Right atrium auricular region (tissue), 2 donors: ENCODE measurements around the gene YLPM1. TPM values are rescaled to one million over a fixed set of nuclear protein-coding genes. Genes with fewer than 3 reads are reported as not detected.
"Not testable (repeated sequence)": the region's sequence is repeated elsewhere in the genome, so short reads cannot be mapped to it uniquely, and the experiment has no call there.

Source experiments
- DNase-seq: peaks from one replicate; pipeline ENCODE4 v3.0.0-alpha.2; 2019; ENCODE audit warnings: low spot score
- H3K27ac ChIP-seq, 2 donors: fragments of 200-600 bp; sonication (generic); 1 replicate in 1 of 2; 2 replicates in 1 of 2; pipeline ENCODE4 v1.5.1; 2016 to 2019
- H3K27me3 ChIP-seq, 2 donors: fragments of 200-600 bp; sonication (generic); one replicate each; pipeline versions ENCODE4 v1.5.1 to v1.6.0; 2017 to 2019
- H3K36me3 ChIP-seq: fragments of 200-600 bp; sonication (generic); one replicate; pipeline ENCODE4 v1.5.1; 2016
- H3K4me1 ChIP-seq, 2 donors: fragments of 200-600 bp; sonication (generic); one replicate each; pipeline versions ENCODE4 v1.5.1 to v1.6.0; 2017 to 2019
- H3K4me3 ChIP-seq, 2 donors: fragments of 200-600 bp; sonication (generic); 1 replicate in 1 of 2; 2 replicates in 1 of 2; pipeline ENCODE4 v1.5.1; 2017 to 2019; ENCODE audit warnings: mild to moderate bottlenecking in 1 of 2, moderate library complexity in 1 of 2
- H3K9me3 ChIP-seq, 2 donors: fragments of 200-600 bp; sonication (generic); one replicate each; pipeline ENCODE4 v1.5.1; 2019
- CTCF ChIP-seq, 2 donors: fragments of 200-600 bp; sonication (generic); IDR thresholded peaks; one replicate each; pipeline ENCODE4 v1.5.1; 2019; ENCODE audit warnings: antibody characterized with exemption in 2 of 2
- total RNA-seq, 2 donors: library from RNA; depleted of rRNA; stranded (reverse); fragments of >200 nt; gene quantifications; one replicate each; pipeline ENCODE4 v1.1.0, GENCODE V29; 2016

YLPM1 gene
- total RNA-seq, 2 donors from 2014 or later, result 23.6 to 25.3 TPM

GRCh38 chr14:74754157-74754556 is 9.0 kb upstream of the YLPM1 start:
- Histone ChIP-seq H3K9me3 (no peaks in the 10 kb centered on the region), H3K36me3 (no peaks in the 10 kb centered on the region), H3K27ac (no peak overlapping the region), H3K4me1 (no peaks in the 10 kb centered on the region), H3K4me3 (no peak overlapping the region), H3K27me3 (no peaks in the 10 kb centered on the region)
- no peak for TF ChIP-seq CTCF (IDR thresholded peaks at IDR 0.05)
- DNase-seq, result no peak

GRCh38 chr14:74754899-74755298 is 8.2 kb upstream of the YLPM1 start:
- no peak for DNase-seq
- no peak for TF ChIP-seq CTCF (IDR thresholded peaks at IDR 0.05)
- no peak overlapping the region for H3K27ac ChIP-seq

GRCh38 chr14:74756326-74756725 is 6.8 kb upstream of the YLPM1 start:
- Histone ChIP-seq H3K27me3 (no peaks in the 10 kb centered on the region), H3K4me1 (no peaks in the 10 kb centered on the region), H3K27ac (no peak overlapping the region), H3K4me3 (no peak overlapping the region), H3K9me3 (no peaks in the 10 kb centered on the region), H3K36me3 (no peaks in the 10 kb centered on the region)
- no peak for DNase-seq
- TF ChIP-seq CTCF (IDR thresholded peaks at IDR 0.05), result no peak

More at GRCh38 chr14:74754899-74755298, 8.2 kb upstream of the YLPM1 start:
- no peaks in the 10 kb centered on the region for H3K9me3 ChIP-seq
- H3K4me1 ChIP-seq, result no peaks in the 10 kb centered on the region
- no peaks in the 10 kb centered on the region for H3K36me3 ChIP-seq
- no peak overlapping the region for H3K4me3 ChIP-seq
- H3K27me3 ChIP-seq, result no peaks in the 10 kb centered on the region

- H3K36me3 ChIP-seq, DNase-seq, H3K4me1 ChIP-seq, H3K27ac ChIP-seq, H3K27me3 ChIP-seq, H3K4me3 ChIP-seq, H3K9me3 ChIP-seq: not testable (repeated sequence)
These were observed 4.6 kb upstream of the YLPM1 start for GRCh38 chr14:74758505-74758904.

GRCh38 chr14:74763803-74764531 is 851 bp downstream of the YLPM1 start:
- no peak for DNase-seq
- no peaks in the 10 kb centered on the region for H3K36me3 ChIP-seq
- H3K27me3 ChIP-seq, result no peaks in the 10 kb centered on the region
- peaks cover 0 to 51% of the 10 kb centered on the region in 2 donors for H3K4me1 ChIP-seq
- TF ChIP-seq CTCF (IDR thresholded peaks at IDR 0.05), result no peak
- peak overlapping the region; percentile 73 to 84 for H3K4me3 ChIP-seq
- no peaks in the 10 kb centered on the region for H3K9me3 ChIP-seq
- peak overlapping the region; percentile 83 to 85 for H3K27ac ChIP-seq

- Histone ChIP-seq H3K9me3 (no peaks in the 10 kb centered on the region), H3K4me3 (peak overlapping the region in 1 of 2 donors; percentile 11), H3K36me3 (no peaks in the 10 kb centered on the region), H3K4me1 (peaks cover 0 to 51% of the 10 kb centered on the region in 2 donors), H3K27me3 (no peaks in the 10 kb centered on the region), H3K27ac (no peak overlapping the region)
- DNase-seq, result no peak
- TF ChIP-seq CTCF (IDR thresholded peaks at IDR 0.05), result no peak
These were observed 2.6 kb downstream of the YLPM1 start for GRCh38 chr14:74765721-74766120.
